Activated CD8-positive, alpha-beta T cell treated with anti-CD3 and anti-CD28 coated beads, Interleukin-2, amount 10 ng/mL, durations not matched to agents 7 days and 5 days (primary cell): ENCODE results near the gene PTPA. TPM values are rescaled to one million over a fixed set of nuclear protein-coding genes. Genes with fewer than 3 reads are reported as not detected.
A peak's percentile ranks its signal among the peaks of the same experiment; 100 is the strongest.

Source experiments
- ATAC-seq: fragments of 150-1000 bp; cut with Tn5 transposase; one replicate; pipeline ENCODE4 v1.10.0; 2021; ENCODE audit warnings: moderate library complexity
- CTCF ChIA-PET: fragments of 350-600 bp; sonication (Branson Sonifier 250); formaldehyde crosslinking; loops from one replicate; lab custom pipeline; 2021; ENCODE audit warnings: antibody characterized with exemption; lab: Charles Lee
- POLR2A ChIA-PET: fragments of 350-600 bp; sonication (Branson Sonifier 250); formaldehyde crosslinking; loops from one replicate; lab custom pipeline; 2021; ENCODE audit warnings: antibody characterized with exemption; lab: Charles Lee
- DNase-seq: peaks from one replicate; pipeline ENCODE4 v3.0.0-alpha.2; 2020
- H3K27ac Mint-ChIP-seq: one replicate; pipeline ENCODE4 v1.8.0; 2021; ENCODE audit warnings: mild to moderate bottlenecking, mixed read lengths
- H3K27me3 Mint-ChIP-seq: one replicate; pipeline ENCODE4 v1.8.0; 2021; ENCODE audit warnings: low read depth, mixed read lengths
- H3K36me3 Mint-ChIP-seq: one replicate; pipeline ENCODE4 v1.8.0; 2021; ENCODE audit warnings: low read depth, mixed read lengths
- H3K4me1 Mint-ChIP-seq: one replicate; pipeline ENCODE4 v1.8.0; 2021; ENCODE audit warnings: low read depth, mixed read lengths
- H3K4me3 Mint-ChIP-seq: one replicate; pipeline ENCODE4 v1.8.0; 2021; ENCODE audit warnings: mild to moderate bottlenecking, mixed read lengths
- H3K9me3 Mint-ChIP-seq: one replicate; pipeline ENCODE4 v1.8.0; 2022; ENCODE audit warnings: mixed read lengths; ENCODE audit not compliant: insufficient read depth
- total RNA-seq, 2 experiments: library from RNA; stranded (reverse); gene quantifications; one replicate each; pipeline ENCODE4 v1.2.3, GENCODE V29; 2021

PTPA gene
- total RNA-seq, 2 experiments from 2014 or later: 114 to 125 TPM

GRCh38 chr9:129173296-129174101 is 62.3 kb downstream of the PTPA start:
- ATAC-seq (no peak), DNase-seq (no peak)
- peak overlapping the region; percentile 45 for H3K4me3 Mint-ChIP-seq
- H3K27me3 Mint-ChIP-seq: peaks cover 17% of the 10 kb centered on the region
- no peak overlapping the region for H3K27ac Mint-ChIP-seq
- no peaks in the 10 kb centered on the region for H3K9me3 Mint-ChIP-seq
- POLR2A ChIA-PET: interaction anchor here (1.1 to 1.4 kb wide), 3 partner anchors 30 to 249 kb away, joined by 3 to 6 read pairs (median 3); no protein-coding TSS in a partner anchor
- H3K4me1 Mint-ChIP-seq: peaks cover 30% of the 10 kb centered on the region
- H3K36me3 Mint-ChIP-seq: no peaks in the 10 kb centered on the region
- CTCF ChIA-PET: interaction anchor here (0.9 to 12.2 kb wide), 37 partner anchors 8 to 464 kb away, joined by 3 to 190 read pairs (median 6); partner anchors contain the start of gene NTMT1

- peaks cover 17% of the 10 kb centered on the region for H3K27me3 Mint-ChIP-seq
Measured at GRCh38 chr9:129174102-129174723, 63.0 kb downstream of the PTPA start.

GRCh38 chr9:129174724-129175514 is 63.7 kb downstream of the PTPA start:
- Mint-ChIP-seq H3K27me3 (peaks cover 17% of the 10 kb centered on the region), H3K4me1 (peaks cover 32% of the 10 kb centered on the region), H3K9me3 (no peaks in the 10 kb centered on the region), H3K36me3 (no peaks in the 10 kb centered on the region), H3K27ac (peak overlapping the region; percentile 88), H3K4me3 (peak overlapping the region; percentile 82)
- ATAC-seq (peak; percentile 6), DNase-seq (peak; percentile 68)
- POLR2A ChIA-PET: interaction anchor here (0.7 to 1.4 kb wide), 8 partner anchors 11 to 436 kb away, joined by 3 to 6 read pairs (median 4); no protein-coding TSS in a partner anchor
- CTCF ChIA-PET: interaction anchor here (0.6 to 12.2 kb wide), 33 partner anchors 10 to 1399 kb away, joined by 3 to 190 read pairs (median 7); partner anchors contain the start of gene NTMT1

More at GRCh38 chr9:129174102-129174723, 63.0 kb downstream of the PTPA start:
- peak overlapping the region; percentile 82 for H3K4me3 Mint-ChIP-seq
- H3K27ac Mint-ChIP-seq: peak overlapping the region; percentile 75
- ATAC-seq (peak; percentile 13), DNase-seq (peak; percentile 87)
- H3K4me1 Mint-ChIP-seq: peaks cover 35% of the 10 kb centered on the region
- no peaks in the 10 kb centered on the region for H3K36me3 Mint-ChIP-seq
- ChIA-PET CTCF (interaction anchor here (0.9 to 12.2 kb wide), 41 partner anchors 8 to 463 kb away, joined by 3 to 190 read pairs (median 6); partner anchors contain the start of gene NTMT1), POLR2A (interaction anchor here (0.7 to 1.4 kb wide), 8 partner anchors 10 to 437 kb away, joined by 3 to 6 read pairs (median 4); no protein-coding TSS in a partner anchor)
- no peaks in the 10 kb centered on the region for H3K9me3 Mint-ChIP-seq

GRCh38 chr9:129175515-129175824 is 64.3 kb downstream of the PTPA start:
- H3K27ac Mint-ChIP-seq: peak overlapping the region; percentile 88
- H3K36me3 Mint-ChIP-seq: no peaks in the 10 kb centered on the region
- CTCF ChIA-PET: interaction anchor here (0.6 to 12.2 kb wide), 18 partner anchors 10 to 1399 kb away, joined by 3 to 190 read pairs (median 6); no protein-coding TSS in a partner anchor
- DNase-seq (no peak), ATAC-seq (no peak)
- POLR2A ChIA-PET: interaction anchor here (0.7 to 1.4 kb wide), 4 partner anchors 33 to 488 kb away, joined by 3 to 5 read pairs (median 4); no protein-coding TSS in a partner anchor
- H3K4me1 Mint-ChIP-seq: peaks cover 26% of the 10 kb centered on the region
- H3K9me3 Mint-ChIP-seq: no peaks in the 10 kb centered on the region
- peaks cover 17% of the 10 kb centered on the region for H3K27me3 Mint-ChIP-seq
- H3K4me3 Mint-ChIP-seq: peak overlapping the region; percentile 82

- DNase-seq (peak; percentile 80), ATAC-seq (peak; percentile 22)
- Mint-ChIP-seq H3K4me3 (peak overlapping the region; percentile 82), H3K27ac (peak overlapping the region; percentile 88), H3K9me3 (no peaks in the 10 kb centered on the region), H3K4me1 (peaks cover 20% of the 10 kb centered on the region), H3K36me3 (no peaks in the 10 kb centered on the region), H3K27me3 (peaks cover 17% of the 10 kb centered on the region)
- ChIA-PET CTCF (interaction anchor here (1.2 to 12.2 kb wide), 11 partner anchors 35 to 449 kb away, joined by 3 to 190 read pairs (median 8); no protein-coding TSS in a partner anchor), POLR2A (interaction anchor here (0.7 to 1.3 kb wide), 4 partner anchors 34 to 488 kb away, joined by 3 to 5 read pairs (median 4); partner anchors contain the start of gene NTMT1)
Measured at GRCh38 chr9:129175825-129176633, 64.8 kb downstream of the PTPA start.

GRCh38 chr9:129176701-129177442 is 65.7 kb downstream of the PTPA start:
- peak overlapping the region; percentile 69 for H3K27ac Mint-ChIP-seq
- ChIA-PET CTCF (interaction anchor here (1.0 to 12.2 kb wide), 11 partner anchors 10 to 448 kb away, joined by 3 to 190 read pairs (median 8); no protein-coding TSS in a partner anchor), POLR2A (interaction anchor here (0.7 to 1.7 kb wide), 14 partner anchors 10 to 449 kb away, joined by 3 to 24 read pairs (median 5); partner anchors contain the start of gene NTMT1)
- peaks cover 17% of the 10 kb centered on the region for H3K4me1 Mint-ChIP-seq
- no peak for ATAC-seq
- H3K36me3 Mint-ChIP-seq: no peaks in the 10 kb centered on the region
- H3K9me3 Mint-ChIP-seq: no peaks in the 10 kb centered on the region
- peak; percentile 31 for DNase-seq
- H3K4me3 Mint-ChIP-seq: peak overlapping the region; percentile 82
- H3K27me3 Mint-ChIP-seq: peaks cover 16% of the 10 kb centered on the region

GRCh38 chr9:129177443-129177790 is 66.2 kb downstream of the PTPA start:
- Mint-ChIP-seq H3K9me3 (no peaks in the 10 kb centered on the region), H3K36me3 (no peaks in the 10 kb centered on the region), H3K4me1 (peaks cover 17% of the 10 kb centered on the region), H3K4me3 (peak overlapping the region; percentile 92), H3K27ac (no peak overlapping the region), H3K27me3 (peaks cover 11% of the 10 kb centered on the region)
- ChIA-PET POLR2A (interaction anchor here (0.6 to 1.7 kb wide), 24 partner anchors 10 to 447 kb away, joined by 3 to 24 read pairs (median 4); partner anchors contain the start of gene PTPA), CTCF (interaction anchor here (0.9 to 12.2 kb wide), 15 partner anchors 10 to 447 kb away, joined by 3 to 190 read pairs (median 7); no protein-coding TSS in a partner anchor)
- ATAC-seq (peak; percentile 3), DNase-seq (no peak)

GRCh38 chr9:129177791-129178567 is 66.8 kb downstream of the PTPA start, which contains the start of gene IER5L:
IER5L (minus strand) TSS chr9:129178261; CDS start chr9:129178052, 209 bp downstream.
- CTCF ChIA-PET: interaction anchor here (0.6 to 12.2 kb wide), 20 partner anchors 9 to 446 kb away, joined by 3 to 190 read pairs (median 5); no protein-coding TSS in a partner anchor
- Mint-ChIP-seq H3K27me3 (peaks cover 6% of the 10 kb centered on the region), H3K36me3 (no peaks in the 10 kb centered on the region), H3K4me3 (peak within 1 kb of the TSS; percentile 92), H3K4me1 (peaks cover 17% of the 10 kb centered on the region), H3K27ac (peak within 1 kb of the TSS; percentile 80), H3K9me3 (no peaks in the 10 kb centered on the region)
- POLR2A ChIA-PET: interaction anchor here (0.6 to 1.7 kb wide), 35 partner anchors 9 to 447 kb away, joined by 3 to 24 read pairs (median 4); partner anchors contain the start of gene PTPA
- ATAC-seq (peak; percentile 83), DNase-seq (peak; percentile 95)
